ENCODE measurements around the gene CTTNBP2NL.

The CTTNBP2NL gene

GRCh38 chr1:112395821-112396652 lies at the start of gene CTTNBP2NL:
TSS of gene CTTNBP2NL (plus strand) at chr1:112396214. CDS start at chr1:112416166, 19,952 bp downstream.
- peak; percentile 77 to 86 for DNase-seq
- no peak for TF ChIP-seq POLR2A (IDR thresholded peaks at IDR 0.05; ENCODE audit: low read length)
- no peak for TF ChIP-seq GATA1 (IDR thresholded peaks at IDR 0.05; ENCODE audit: low read depth, low read length)

GRCh38 chr1:112346801-112347350 lies 49.1 kb upstream of the CTTNBP2NL start:
- DNase-seq: no peak
- TF ChIP-seq POLR2A (IDR thresholded peaks at IDR 0.05; ENCODE audit: low read length): no peak
- TF ChIP-seq GATA1 (IDR thresholded peaks at IDR 0.05; ENCODE audit: low read depth, low read length): no peak

GRCh38 chr1:112356765-112357164 lies 39.2 kb upstream of the CTTNBP2NL start:
- no peak for TF ChIP-seq POLR2A (IDR thresholded peaks at IDR 0.05; ENCODE audit: low read length)
- no peak for TF ChIP-seq GATA1 (IDR thresholded peaks at IDR 0.05; ENCODE audit: low read depth, low read length)
- DNase-seq: no peak

GRCh38 chr1:112357467-112357866 lies 38.5 kb upstream of the CTTNBP2NL start:
- no peak for DNase-seq

GRCh38 chr1:112358061-112358770 lies 37.8 kb upstream of the CTTNBP2NL start:
- DNase-seq: no peak
- TF ChIP-seq POLR2A (IDR thresholded peaks at IDR 0.05; ENCODE audit: low read length) (no peak), GATA1 (IDR thresholded peaks at IDR 0.05; ENCODE audit: low read depth, low read length) (no peak)

More at GRCh38 chr1:112357467-112357866, 38.5 kb upstream of the CTTNBP2NL start:
- TF ChIP-seq GATA1 (IDR thresholded peaks at IDR 0.05; ENCODE audit: low read depth, low read length): no peak
- no peak for TF ChIP-seq POLR2A (IDR thresholded peaks at IDR 0.05; ENCODE audit: low read length)

- peak; percentile 30 to 57 for DNase-seq
- no peak for TF ChIP-seq GATA1 (IDR thresholded peaks at IDR 0.05; ENCODE audit: low read depth, low read length)
- no peak for TF ChIP-seq POLR2A (IDR thresholded peaks at IDR 0.05; ENCODE audit: low read length)
These were observed 37.1 kb upstream of the CTTNBP2NL start for GRCh38 chr1:112358798-112359408.

- TF ChIP-seq GATA1 (IDR thresholded peaks at IDR 0.05; ENCODE audit: low read depth, low read length) (no peak), POLR2A (IDR thresholded peaks at IDR 0.05; ENCODE audit: low read length) (no peak)
- DNase-seq: no peak
These were observed 35.9 kb upstream of the CTTNBP2NL start for GRCh38 chr1:112359961-112360767.

GRCh38 chr1:112363636-112364035 lies 32.4 kb upstream of the CTTNBP2NL start:
- TF ChIP-seq POLR2A (IDR thresholded peaks at IDR 0.05; ENCODE audit: low read length) (no peak), GATA1 (IDR thresholded peaks at IDR 0.05; ENCODE audit: low read depth, low read length) (no peak)
- DNase-seq: no peak

GRCh38 chr1:112368198-112368597 lies 27.8 kb upstream of the CTTNBP2NL start:
- TF ChIP-seq POLR2A (IDR thresholded peaks at IDR 0.05; ENCODE audit: low read length) (no peak), GATA1 (IDR thresholded peaks at IDR 0.05; ENCODE audit: low read depth, low read length) (no peak)
- no peak for DNase-seq

- TF ChIP-seq POLR2A (IDR thresholded peaks at IDR 0.05; ENCODE audit: low read length): no peak
- no peak for TF ChIP-seq GATA1 (IDR thresholded peaks at IDR 0.05; ENCODE audit: low read depth, low read length)
- DNase-seq: peak; percentile 71 to 86
These were observed 26.4 kb upstream of the CTTNBP2NL start for GRCh38 chr1:112369392-112370285.

- TF ChIP-seq GATA1 (IDR thresholded peaks at IDR 0.05; ENCODE audit: low read depth, low read length): no peak
- no peak for TF ChIP-seq POLR2A (IDR thresholded peaks at IDR 0.05; ENCODE audit: low read length)
- no peak for DNase-seq
These were observed 25.0 kb upstream of the CTTNBP2NL start for GRCh38 chr1:112370996-112371395.

- TF ChIP-seq GATA1 (IDR thresholded peaks at IDR 0.05; ENCODE audit: low read depth, low read length) (no peak), POLR2A (IDR thresholded peaks at IDR 0.05; ENCODE audit: low read length) (no peak)
- DNase-seq: no peak
These were observed 24.2 kb upstream of the CTTNBP2NL start for GRCh38 chr1:112371775-112372174.

Measured in erythroblast (primary cell).